ENCODE data around the gene THY1. TPM values are rescaled to one million over a fixed set of nuclear protein-coding genes. Genes with fewer than 3 reads are reported as not detected.

The THY1 gene
- polyA plus RNA-seq, 1 donor from 2014 or later = 98.3 TPM

DNA sequence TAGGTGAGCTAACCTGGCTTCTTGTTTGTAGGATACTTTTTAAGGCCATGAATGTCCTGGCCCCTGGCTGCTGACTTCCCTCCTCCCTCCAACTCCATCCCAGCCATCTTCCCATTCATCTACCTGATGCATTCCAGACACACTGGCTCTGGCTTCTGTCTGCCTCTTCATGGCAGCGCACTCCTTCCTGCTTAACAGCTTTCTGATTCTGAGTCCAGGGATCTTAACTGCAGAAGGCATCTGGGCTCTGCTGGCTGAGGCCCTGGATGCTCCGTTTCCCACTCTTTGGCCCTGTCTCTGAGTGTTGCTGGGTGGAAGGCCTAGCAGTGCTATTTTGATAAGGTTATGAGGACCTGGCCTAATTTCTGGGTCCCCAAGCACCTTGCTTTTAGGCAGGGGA lies 1.8 kb upstream of the THY1 start:
- TF ChIP-seq RAD21 (conservative IDR thresholded peaks at IDR 0.05) (no peak), TAF1 (IDR thresholded peaks at IDR 0.05; ENCODE audit: low read depth) (no peak), MXI1 (conservative IDR thresholded peaks at IDR 0.05; ENCODE audit: poor library complexity, severe bottlenecking) (no peak), EZH2 (IDR thresholded peaks at IDR 0.05; ENCODE audit: borderline replicate concordance, insufficient read depth, low read length, poor library complexity, severe bottlenecking) (no peak)

DNA sequence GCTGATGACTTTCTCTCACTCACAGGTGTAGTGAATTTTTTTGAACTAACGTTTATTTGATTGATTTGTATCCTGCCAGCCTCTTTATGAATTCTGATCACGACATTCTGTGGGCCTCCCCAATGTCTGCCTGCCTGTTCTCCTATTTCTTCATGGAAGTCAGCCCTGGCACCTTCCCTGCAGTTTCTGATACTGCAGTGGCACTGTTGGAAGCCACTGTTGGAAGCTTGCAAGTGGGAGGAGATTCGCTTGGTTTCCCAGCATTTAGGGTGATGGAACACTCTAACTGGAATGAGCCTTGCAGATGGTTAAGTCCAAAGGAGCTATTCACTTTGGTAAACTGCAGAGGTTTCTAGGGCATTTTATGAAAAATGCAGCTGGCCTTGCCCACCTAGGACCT lies 1.3 kb upstream of the THY1 start:
- Histone ChIP-seq H3K4me2 (ENCODE audit: low read length) (no peak overlapping the region), H3K4me3 (ENCODE audit: low read length) (no peak overlapping the region), H3K9ac (ENCODE audit: low read length) (no peak overlapping the region), H2AFZ (ENCODE audit: low read depth, low read length) (no peak overlapping the region), H3K9me3 (ENCODE audit: low read length) (no peaks in the 10 kb centered on the region), H3K9me2 (ENCODE audit: insufficient read depth, low read length) (no peaks in the 10 kb centered on the region), H3K27me3 (ENCODE audit: insufficient read depth, low read depth, low read length) (no peaks in the 10 kb centered on the region), H3K27ac (ENCODE audit: low read length) (no peak overlapping the region), H3F3A (ENCODE audit: insufficient read depth, low read length, poor library complexity, severe bottlenecking) (no peaks in the 10 kb centered on the region), H3K79me2 (replicated peaks; ENCODE audit: insufficient read depth, low read length) (peaks cover 4% of the 10 kb centered on the region), H4K20me1 (ENCODE audit: insufficient read depth) (no peaks in the 10 kb centered on the region), H3K36me3 (ENCODE audit: insufficient read depth, low read length) (no peaks in the 10 kb centered on the region)
- TF ChIP-seq EZH2 (IDR thresholded peaks at IDR 0.05; ENCODE audit: borderline replicate concordance, insufficient read depth, low read length, poor library complexity, severe bottlenecking) = no peak
- TF ChIP-seq RAD21 (conservative IDR thresholded peaks at IDR 0.05) = no peak
- TF ChIP-seq TAF1 (IDR thresholded peaks at IDR 0.05; ENCODE audit: low read depth) = no peak
- TF ChIP-seq MXI1 (conservative IDR thresholded peaks at IDR 0.05; ENCODE audit: poor library complexity, severe bottlenecking) = no peak
- no peak for TF ChIP-seq SMC3 (conservative IDR thresholded peaks at IDR 0.05; ENCODE audit: poor library complexity)
- no peak for TF ChIP-seq EP300 (conservative IDR thresholded peaks at IDR 0.05; ENCODE audit: poor library complexity, severe bottlenecking)

More for the DNA sequence above, 1.8 kb upstream of the THY1 start:
- peaks cover 4% of the 10 kb centered on the region for H3K79me2 ChIP-seq (replicated peaks; ENCODE audit: insufficient read depth, low read length)
- no peak overlapping the region for H3K4me3 ChIP-seq (ENCODE audit: low read length)
- no peak overlapping the region for H3K9ac ChIP-seq (ENCODE audit: low read length)
- H2AFZ ChIP-seq (ENCODE audit: low read depth, low read length) = no peak overlapping the region
- H3F3A ChIP-seq (ENCODE audit: insufficient read depth, low read length, poor library complexity, severe bottlenecking) = no peaks in the 10 kb centered on the region
- no peak overlapping the region for H3K4me2 ChIP-seq (ENCODE audit: low read length)
- H3K27me3 ChIP-seq (ENCODE audit: insufficient read depth, low read depth, low read length) = no peaks in the 10 kb centered on the region
- H3K9me2 ChIP-seq (ENCODE audit: insufficient read depth, low read length) = no peaks in the 10 kb centered on the region
- no peaks in the 10 kb centered on the region for H4K20me1 ChIP-seq (ENCODE audit: insufficient read depth)
- no peaks in the 10 kb centered on the region for H3K9me3 ChIP-seq (ENCODE audit: low read length)
- no peak overlapping the region for H3K27ac ChIP-seq (ENCODE audit: low read length)
- H3K36me3 ChIP-seq (ENCODE audit: insufficient read depth, low read length) = no peaks in the 10 kb centered on the region

DNA sequence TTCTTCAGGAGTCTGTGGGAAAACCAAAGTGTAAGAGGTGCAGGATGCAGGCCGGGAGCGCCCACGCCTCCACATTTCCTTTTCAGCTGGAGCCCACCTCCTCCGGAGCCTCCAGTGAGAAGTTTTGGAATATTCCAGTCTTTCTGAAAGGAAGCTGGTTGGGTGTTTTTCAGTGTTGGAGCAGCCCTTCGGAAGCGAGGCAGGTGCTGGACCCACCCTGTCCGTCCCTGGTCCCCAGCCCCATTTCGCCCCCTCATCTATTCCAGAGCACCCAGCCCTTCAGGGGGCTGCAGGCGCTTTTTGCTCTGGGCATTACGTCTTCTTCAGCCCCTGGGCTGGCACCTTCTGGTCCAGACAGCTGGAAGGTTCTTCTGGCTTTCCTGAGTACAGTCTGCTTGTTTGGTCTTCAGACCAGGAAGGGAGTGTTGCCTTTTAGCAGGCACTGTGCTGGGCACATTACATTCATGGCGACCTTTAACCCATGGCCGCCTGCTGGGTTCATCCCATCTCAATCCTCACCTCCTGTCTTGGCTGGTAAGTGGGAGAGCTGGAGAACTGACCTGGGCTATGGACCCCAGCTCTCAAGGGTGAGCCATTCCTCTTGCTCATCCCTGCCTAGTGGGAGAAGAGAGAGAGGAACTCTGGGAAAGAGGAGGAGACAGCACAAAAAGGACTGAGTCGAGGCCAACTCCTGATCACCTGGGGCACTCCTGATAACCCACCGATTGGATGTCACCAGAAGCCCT lies 710 bp upstream of the THY1 start:
- Histone ChIP-seq H3K4me3 (ENCODE audit: low read length) (peak overlapping the region; percentile 99), H2AFZ (ENCODE audit: low read depth, low read length) (peak overlapping the region; percentile 82)

More for the DNA sequence above, 710 bp upstream of the THY1 start:
- no peak for TF ChIP-seq EP300 (conservative IDR thresholded peaks at IDR 0.05; ENCODE audit: poor library complexity, severe bottlenecking)
- TF ChIP-seq RAD21 (conservative IDR thresholded peaks at IDR 0.05) = no peak
- no peak for TF ChIP-seq SMC3 (conservative IDR thresholded peaks at IDR 0.05; ENCODE audit: poor library complexity)
- TF ChIP-seq EZH2 (IDR thresholded peaks at IDR 0.05; ENCODE audit: borderline replicate concordance, insufficient read depth, low read length, poor library complexity, severe bottlenecking) = no peak
- TF ChIP-seq, protein P1, sequence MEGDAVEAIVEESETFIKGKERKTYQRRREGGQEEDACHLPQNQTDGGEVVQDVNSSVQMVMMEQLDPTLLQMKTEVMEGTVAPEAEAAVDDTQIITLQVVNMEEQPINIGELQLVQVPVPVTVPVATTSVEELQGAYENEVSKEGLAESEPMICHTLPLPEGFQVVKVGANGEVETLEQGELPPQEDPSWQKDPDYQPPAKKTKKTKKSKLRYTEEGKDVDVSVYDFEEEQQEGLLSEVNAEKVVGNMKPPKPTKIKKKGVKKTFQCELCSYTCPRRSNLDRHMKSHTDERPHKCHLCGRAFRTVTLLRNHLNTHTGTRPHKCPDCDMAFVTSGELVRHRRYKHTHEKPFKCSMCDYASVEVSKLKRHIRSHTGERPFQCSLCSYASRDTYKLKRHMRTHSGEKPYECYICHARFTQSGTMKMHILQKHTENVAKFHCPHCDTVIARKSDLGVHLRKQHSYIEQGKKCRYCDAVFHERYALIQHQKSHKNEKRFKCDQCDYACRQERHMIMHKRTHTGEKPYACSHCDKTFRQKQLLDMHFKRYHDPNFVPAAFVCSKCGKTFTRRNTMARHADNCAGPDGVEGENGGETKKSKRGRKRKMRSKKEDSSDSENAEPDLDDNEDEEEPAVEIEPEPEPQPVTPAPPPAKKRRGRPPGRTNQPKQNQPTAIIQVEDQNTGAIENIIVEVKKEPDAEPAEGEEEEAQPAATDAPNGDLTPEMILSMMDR (IDR thresholded peaks at IDR 0.05; ENCODE audit: poor library complexity, severe bottlenecking) = no peak
- no peak for TF ChIP-seq MXI1 (conservative IDR thresholded peaks at IDR 0.05; ENCODE audit: poor library complexity, severe bottlenecking)
- TF ChIP-seq, protein P2, sequence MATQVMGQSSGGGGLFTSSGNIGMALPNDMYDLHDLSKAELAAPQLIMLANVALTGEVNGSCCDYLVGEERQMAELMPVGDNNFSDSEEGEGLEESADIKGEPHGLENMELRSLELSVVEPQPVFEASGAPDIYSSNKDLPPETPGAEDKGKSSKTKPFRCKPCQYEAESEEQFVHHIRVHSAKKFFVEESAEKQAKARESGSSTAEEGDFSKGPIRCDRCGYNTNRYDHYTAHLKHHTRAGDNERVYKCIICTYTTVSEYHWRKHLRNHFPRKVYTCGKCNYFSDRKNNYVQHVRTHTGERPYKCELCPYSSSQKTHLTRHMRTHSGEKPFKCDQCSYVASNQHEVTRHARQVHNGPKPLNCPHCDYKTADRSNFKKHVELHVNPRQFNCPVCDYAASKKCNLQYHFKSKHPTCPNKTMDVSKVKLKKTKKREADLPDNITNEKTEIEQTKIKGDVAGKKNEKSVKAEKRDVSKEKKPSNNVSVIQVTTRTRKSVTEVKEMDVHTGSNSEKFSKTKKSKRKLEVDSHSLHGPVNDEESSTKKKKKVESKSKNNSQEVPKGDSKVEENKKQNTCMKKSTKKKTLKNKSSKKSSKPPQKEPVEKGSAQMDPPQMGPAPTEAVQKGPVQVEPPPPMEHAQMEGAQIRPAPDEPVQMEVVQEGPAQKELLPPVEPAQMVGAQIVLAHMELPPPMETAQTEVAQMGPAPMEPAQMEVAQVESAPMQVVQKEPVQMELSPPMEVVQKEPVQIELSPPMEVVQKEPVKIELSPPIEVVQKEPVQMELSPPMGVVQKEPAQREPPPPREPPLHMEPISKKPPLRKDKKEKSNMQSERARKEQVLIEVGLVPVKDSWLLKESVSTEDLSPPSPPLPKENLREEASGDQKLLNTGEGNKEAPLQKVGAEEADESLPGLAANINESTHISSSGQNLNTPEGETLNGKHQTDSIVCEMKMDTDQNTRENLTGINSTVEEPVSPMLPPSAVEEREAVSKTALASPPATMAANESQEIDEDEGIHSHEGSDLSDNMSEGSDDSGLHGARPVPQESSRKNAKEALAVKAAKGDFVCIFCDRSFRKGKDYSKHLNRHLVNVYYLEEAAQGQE (IDR thresholded peaks at IDR 0.05; ENCODE audit: borderline replicate concordance) = no peak
- no peak for TF ChIP-seq TAF1 (IDR thresholded peaks at IDR 0.05; ENCODE audit: low read depth)
- no peak for TF ChIP-seq POLR2AphosphoS5 (IDR thresholded peaks at IDR 0.05)
- H3K27ac ChIP-seq (ENCODE audit: low read length) = peak overlapping the region; percentile 90
- no peaks in the 10 kb centered on the region for H4K20me1 ChIP-seq (ENCODE audit: insufficient read depth)
- H3K79me2 ChIP-seq (replicated peaks; ENCODE audit: insufficient read depth, low read length) = peaks cover 4% of the 10 kb centered on the region
- peak overlapping the region; percentile 95 for H3K9ac ChIP-seq (ENCODE audit: low read length)
- H3K4me2 ChIP-seq (ENCODE audit: low read length) = peak overlapping the region; percentile 73
- H3K36me3 ChIP-seq (ENCODE audit: insufficient read depth, low read length) = no peaks in the 10 kb centered on the region
- no peaks in the 10 kb centered on the region for H3K27me3 ChIP-seq (ENCODE audit: insufficient read depth, low read depth, low read length)
- no peaks in the 10 kb centered on the region for H3K9me2 ChIP-seq (ENCODE audit: insufficient read depth, low read length)
- H3F3A ChIP-seq (ENCODE audit: insufficient read depth, low read length, poor library complexity, severe bottlenecking) = no peaks in the 10 kb centered on the region
- H3K9me3 ChIP-seq (ENCODE audit: low read length) = no peaks in the 10 kb centered on the region
